HG03196 (cell line): ENCODE results near the gene ACTR2.

Experiments
- ATAC-seq: cut with Tn5 transposase; IDR thresholded peaks from one replicate; pipeline ENCODE4 v1.9.1; 2021; ENCODE audit not compliant: unreplicated experiment

ACTR2 gene

GRCh38 chr2:65277791-65278483 lies 50.3 kb downstream of the ACTR2 start:
- ATAC-seq, result no peak

DNA sequence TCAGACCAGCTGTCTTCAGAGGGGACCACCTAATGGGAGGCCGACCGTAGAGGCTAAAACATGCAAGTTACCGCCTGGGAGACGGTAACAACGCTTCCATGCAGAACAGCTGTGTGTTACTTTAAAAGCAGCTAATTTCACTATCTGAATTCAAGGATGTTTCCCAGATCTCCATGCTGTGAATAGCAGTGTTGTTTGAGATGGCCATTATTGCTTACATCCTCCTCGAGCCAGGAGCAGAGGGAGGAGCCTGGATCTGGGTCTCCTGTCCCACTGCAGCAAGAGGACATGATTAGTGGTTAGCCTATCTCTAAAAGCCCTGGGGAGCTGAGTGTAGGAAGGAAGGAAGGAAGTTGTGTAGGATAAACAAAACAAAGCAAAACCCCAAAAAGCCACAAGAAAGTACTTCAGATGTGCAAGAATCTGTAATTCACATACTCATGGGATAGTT lies 50.9 kb downstream of the ACTR2 start:
- no peak for ATAC-seq

- ATAC-seq, result no peak
These were observed 52.1 kb downstream of the ACTR2 start for GRCh38 chr2:65279756-65280155.

GRCh38 chr2:65281627-65282351 lies 54.2 kb downstream of the ACTR2 start:
- ATAC-seq, result no peak

- ATAC-seq, result no peak
These were observed 54.9 kb downstream of the ACTR2 start for GRCh38 chr2:65282477-65283053.

DNA sequence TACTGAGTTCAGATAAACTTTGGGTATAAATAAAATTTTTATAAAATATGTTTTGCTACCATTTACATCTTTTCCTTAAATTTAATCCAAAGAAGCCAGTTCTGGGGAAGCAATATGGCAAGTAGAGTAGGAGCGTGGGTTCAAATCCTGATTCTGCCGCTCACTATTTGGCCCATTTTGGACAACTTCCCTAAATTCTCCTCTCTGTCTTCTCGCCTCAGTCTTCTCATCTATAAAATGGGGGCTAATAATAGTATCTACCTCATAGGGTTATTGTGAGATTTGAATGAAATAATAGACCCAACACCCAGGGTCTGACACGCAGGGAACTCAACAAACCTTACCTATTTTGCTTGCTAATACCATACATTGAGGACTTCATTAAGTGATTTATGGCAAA lies 59.7 kb downstream of the ACTR2 start:
- ATAC-seq, result no peak

GRCh38 chr2:65291216-65292105 lies 63.8 kb downstream of the ACTR2 start:
- no peak for ATAC-seq

DNA sequence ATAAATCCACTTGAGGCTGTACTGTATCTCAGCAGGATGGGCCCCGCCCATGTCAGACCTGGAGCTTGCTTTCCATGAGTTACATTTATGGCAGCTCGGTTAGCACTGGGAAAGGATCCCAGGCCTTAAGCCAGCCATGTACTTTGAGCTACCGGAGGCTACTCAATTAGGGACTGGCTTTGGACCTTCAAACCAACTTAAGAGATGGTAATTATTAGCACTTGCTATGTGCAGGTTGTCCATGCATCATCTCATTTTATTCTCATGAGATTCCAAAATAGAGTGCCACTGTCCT lies 64.4 kb downstream of the ACTR2 start:
- no peak for ATAC-seq

DNA sequence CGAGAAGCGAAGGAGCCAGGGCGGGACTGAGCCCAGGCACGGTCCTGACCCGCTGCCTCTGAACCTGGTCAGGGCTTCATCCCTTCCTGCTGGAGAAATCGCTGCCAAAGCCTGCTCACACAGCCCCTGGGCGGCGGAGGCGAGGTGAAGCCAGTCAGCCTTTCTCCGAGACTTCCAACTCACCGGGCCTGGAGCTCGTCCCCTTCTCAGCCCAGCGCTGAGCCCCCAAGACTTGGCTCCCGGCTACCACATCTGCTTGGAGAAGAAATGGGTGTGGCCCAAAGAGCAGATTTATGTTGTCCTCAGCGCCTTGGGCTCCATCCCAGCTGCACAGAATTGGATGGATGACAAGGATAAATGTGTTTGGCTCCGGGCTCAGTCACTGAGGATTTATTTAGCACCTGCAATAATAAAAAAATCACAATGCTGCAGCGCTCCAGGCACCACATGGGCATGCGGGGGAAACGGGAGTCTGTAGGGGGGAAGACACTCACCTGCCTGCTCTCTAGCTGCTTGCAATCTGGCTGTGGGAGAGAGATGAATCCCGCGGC lies 64.9 kb downstream of the ACTR2 start:
- no peak for ATAC-seq

DNA sequence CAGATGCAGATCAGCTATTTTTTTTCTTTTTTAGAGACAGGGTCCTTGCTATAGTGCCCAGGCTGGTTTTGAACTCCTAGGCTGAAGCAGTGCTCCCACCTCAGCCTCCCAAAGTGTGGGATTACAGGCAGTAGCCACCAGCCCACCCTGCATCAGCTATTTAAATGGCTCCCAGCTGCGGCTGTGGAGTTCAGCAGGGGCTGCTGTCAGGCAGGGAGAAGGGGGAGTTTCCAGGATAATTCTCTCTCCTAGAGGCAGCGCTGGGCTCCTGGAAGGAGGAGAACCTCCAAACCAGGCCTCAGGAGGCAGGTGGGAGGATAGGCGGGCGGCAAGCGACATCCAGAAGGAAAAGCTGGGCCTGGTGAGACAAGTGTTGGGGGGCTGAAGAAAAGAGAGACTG lies 65.7 kb downstream of the ACTR2 start:
- no peak for ATAC-seq

- no peak for ATAC-seq
These were observed 66.5 kb downstream of the ACTR2 start for GRCh38 chr2:65294136-65294535.

- no peak for ATAC-seq
These were observed 67.1 kb downstream of the ACTR2 start for GRCh38 chr2:65294701-65295100.

DNA sequence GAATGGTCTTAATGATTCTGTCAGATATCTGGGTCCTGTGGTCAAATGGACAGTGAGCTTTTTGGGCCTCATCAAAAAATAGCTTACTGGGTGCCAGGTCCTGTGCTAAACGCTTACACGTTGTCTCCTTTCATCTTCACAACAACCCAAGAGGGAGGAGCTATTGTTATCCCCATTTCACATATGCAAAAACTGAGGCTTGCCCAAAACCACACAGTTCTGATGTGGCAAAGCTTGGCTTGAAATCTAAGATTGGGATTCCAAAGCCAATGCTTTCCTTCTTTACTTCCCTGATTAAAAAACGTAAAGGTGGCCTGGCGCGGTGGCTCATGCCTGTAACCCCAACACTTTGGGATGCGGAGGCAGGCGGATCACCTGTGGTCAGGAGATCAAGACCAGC lies 69.3 kb downstream of the ACTR2 start:
- ATAC-seq, result no peak

GRCh38 chr2:65297544-65297943 lies 69.9 kb downstream of the ACTR2 start:
- no peak for ATAC-seq

GRCh38 chr2:65298089-65298488 lies 70.5 kb downstream of the ACTR2 start:
- no peak for ATAC-seq

GRCh38 chr2:65299246-65299645 lies 71.6 kb downstream of the ACTR2 start:
- ATAC-seq, result no peak

- no peak for ATAC-seq
These were observed 72.6 kb downstream of the ACTR2 start for GRCh38 chr2:65300134-65300760.

- peak; percentile 83 for ATAC-seq
These were observed 73.4 kb downstream of the ACTR2 start for GRCh38 chr2:65300761-65301711.

- no peak for ATAC-seq
These were observed 78.3 kb downstream of the ACTR2 start for GRCh38 chr2:65305934-65306333.

GRCh38 chr2:65309699-65310098 lies 82.1 kb downstream of the ACTR2 start:
- no peak for ATAC-seq
